IMR-90 (cell line): ENCODE data around the gene GNL2.

Source experiments
- CTCF ChIP-seq: conservative IDR thresholded peaks from 2 replicates; pipeline ENCODE4 v1.5.1; 2012; ENCODE audit warnings: mild to moderate bottlenecking, low read depth, low read length, improper control_type of control experiment
- RAD21 ChIP-seq: IDR thresholded peaks from 2 replicates; pipeline ENCODE4 v1.6.1; 2012; ENCODE audit warnings: low read length, improper control_type of control experiment

- TF ChIP-seq CTCF (no peak), RAD21 (no peak)
These were observed 38.7 kb upstream of the GNL2 start, which contains the start of gene RSPO1 for GRCh38 chr1:37634244-37634991.
